HepG2 (cell line): ENCODE measurements around the gene EIF3B. TPM values are rescaled to one million over a fixed set of nuclear protein-coding genes. Genes with fewer than 3 reads are reported as not detected.

Experiments used
- AGO1 ChIP-seq: fragments of 200-400 bp; formaldehyde crosslinking; IDR thresholded peaks from 2 replicates; pipeline ENCODE4 v1.6.1; 2017; ENCODE audit warnings: mild to moderate bottlenecking, low read depth, low read length, moderate library complexity; ENCODE audit not compliant: poor library complexity, severe bottlenecking
- AGO2 ChIP-seq: fragments of 200-400 bp; formaldehyde crosslinking; optimal IDR thresholded peaks from 2 replicates; pipeline ENCODE3; 2017; ENCODE audit warnings: mild to moderate bottlenecking, low read depth, low read length, moderate library complexity
- ARHGAP35 ChIP-seq: sonication (generic); formaldehyde crosslinking; IDR thresholded peaks from 2 replicates; pipeline ENCODE4 v1.9.0; 2022; ENCODE audit warnings: mild to moderate bottlenecking, inconsistent platforms, moderate library complexity, missing genetic modification reagents, borderline replicate concordance
- CBFB ChIP-seq: sonication (generic); formaldehyde crosslinking; IDR thresholded peaks from 2 replicates; pipeline ENCODE4 v1.4.0; 2020; ENCODE audit warnings: missing genetic modification reagents
- FOXC1 ChIP-seq: sonication (generic); formaldehyde crosslinking; IDR thresholded peaks from 2 replicates; pipeline ENCODE4 v1.8.0; 2022; ENCODE audit warnings: mild to moderate bottlenecking, missing genetic modification reagents, borderline replicate concordance
- KIAA2018 ChIP-seq: sonication (generic); formaldehyde crosslinking; IDR thresholded peaks from 2 replicates; pipeline ENCODE4 v1.5.0; 2020; ENCODE audit warnings: mild to moderate bottlenecking, missing genetic modification reagents, borderline replicate concordance
- KLF13 ChIP-seq: sonication (generic); formaldehyde crosslinking; IDR thresholded peaks from 2 replicates; pipeline ENCODE4 v1.4.0; 2020; ENCODE audit warnings: mild to moderate bottlenecking, missing genetic modification reagents
- MED1 ChIP-seq: sonication (generic); formaldehyde crosslinking; IDR thresholded peaks from 2 replicates; pipeline ENCODE4 v1.4.0; 2020; ENCODE audit warnings: missing genetic modification reagents
- NR3C1 ChIP-seq: sonication (generic); formaldehyde crosslinking; IDR thresholded peaks from 2 replicates; pipeline ENCODE4 v1.4.0; 2020; ENCODE audit warnings: missing genetic modification reagents
- PAF1 ChIP-seq: IDR thresholded peaks from 2 replicates; pipeline ENCODE4 v1.6.1; 2016; ENCODE audit warnings: missing genetic modification reagents, missing compliant biosample characterization
- SPEN ChIP-seq: sonication (generic); formaldehyde crosslinking; IDR thresholded peaks from 2 replicates; pipeline ENCODE4 v1.5.1; 2020; ENCODE audit warnings: low read depth, mild to moderate bottlenecking, missing genetic modification reagents
- TAF15 ChIP-seq: fragments of 200-400 bp; formaldehyde crosslinking; IDR thresholded peaks from one replicate; pipeline ENCODE4 v1.6.1; 2018; ENCODE audit warnings: mild to moderate bottlenecking, low read depth, low read length; ENCODE audit not compliant: poor library complexity, severe bottlenecking
- THAP11 ChIP-seq: IDR thresholded peaks from 2 replicates; pipeline ENCODE4 v1.6.1; 2016; ENCODE audit warnings: missing biosample characterization, missing genetic modification reagents
- UBTF ChIP-seq: sonication (generic); formaldehyde crosslinking; IDR thresholded peaks from 2 replicates; pipeline ENCODE4 v1.4.0; 2020; ENCODE audit warnings: mild to moderate bottlenecking, missing genetic modification reagents
- ZNF160 ChIP-seq: sonication (generic); formaldehyde crosslinking; IDR thresholded peaks from 2 replicates; pipeline ENCODE4 v1.8.0; 2022; ENCODE audit warnings: mild to moderate bottlenecking, inconsistent platforms, missing genetic modification reagents
- ZNF225 ChIP-seq: sonication (generic); formaldehyde crosslinking; IDR thresholded peaks from 2 replicates; pipeline ENCODE4 v1.4.0; 2020; ENCODE audit warnings: mild to moderate bottlenecking, missing genetic modification reagents
- ZNF292 ChIP-seq: sonication (generic); formaldehyde crosslinking; IDR thresholded peaks from 2 replicates; pipeline ENCODE4 v1.8.1; 2022; ENCODE audit warnings: mild to moderate bottlenecking, low read depth, missing genetic modification reagents, borderline replicate concordance
- ZNF333 ChIP-seq: sonication (generic); formaldehyde crosslinking; IDR thresholded peaks from 2 replicates; pipeline ENCODE4 v1.4.0; 2020; ENCODE audit warnings: mild to moderate bottlenecking, missing genetic modification reagents, borderline replicate concordance
- ZNF547 ChIP-seq: sonication (generic); formaldehyde crosslinking; IDR thresholded peaks from 2 replicates; pipeline ENCODE4 v1.5.1; 2020; ENCODE audit warnings: mild to moderate bottlenecking, missing genetic modification reagents
- ZSCAN12 ChIP-seq: sonication (generic); formaldehyde crosslinking; IDR thresholded peaks from 2 replicates; pipeline ENCODE4 v1.9.0; 2021; ENCODE audit warnings: mild to moderate bottlenecking, missing genetic modification reagents
- polyA plus RNA-seq, 8 experiments: library from polyadenylated mRNA; depleted of rRNA in 3 of 8; stranded (reverse) in 7 of 8; unstranded in 1 of 8; fragments of >200 nt; fragmentation: Illumina TruSeq in 4 of 8; extraction: Trizol in 4 of 8; gene quantifications; 2 replicates each; pipeline versions ENCODE4 v1.2.1 to v1.2.3, GENCODE V29; 2011 to 2016; ENCODE audit warnings: low read depth in 4 of 8, missing spikeins in 1 of 8, mixed read lengths in 1 of 8; ENCODE audit not compliant: insufficient read depth in 1 of 8
- total RNA-seq, 5 experiments: library from RNA; depleted of rRNA; stranded (reverse); fragments of >200 nt; fragmentation: Illumina TruSeq; extraction: Trizol; gene quantifications; 2 replicates each; pipeline ENCODE4 v1.2.3, GENCODE V29; 2016; ENCODE audit warnings: low read depth in 1 of 5

EIF3B gene
- total and polyA plus RNA-seq, 2 of the 13 experiments (the other 11 are each of a cell fraction or from before 2014, with no cell fraction given): 92.2 to 241 TPM

- TF ChIP-seq KIAA2018 (CRISPR knock-in tag): no peak
- peak; percentile 70; the same call in 1 of the 2 replicates for TF ChIP-seq ZNF333 (CRISPR knock-in tag)
- TF ChIP-seq ZNF547 (CRISPR knock-in tag): no peak
- TF ChIP-seq AGO2: peak; percentile 80
- peak; percentile 45 for TF ChIP-seq AGO1
- TF ChIP-seq NR3C1: no peak
- TF ChIP-seq ZNF225: no peak
- TF ChIP-seq ZNF160 (CRISPR knock-in tag): 0 out of 2 replicates have a peak, but pooled peaks have one; percentile 25
- no peak for TF ChIP-seq MED1
- TF ChIP-seq ARHGAP35 (CRISPR knock-in tag): no peak
- TF ChIP-seq CBFB (CRISPR knock-in tag): no peak
- TF ChIP-seq SPEN (CRISPR knock-in tag): no peak
- TF ChIP-seq ZNF292 (CRISPR knock-in tag): no peak
- TF ChIP-seq ZSCAN12 (CRISPR knock-in tag): 0 out of 2 replicates have a peak, but pooled peaks have one; percentile 40
- no peak for TF ChIP-seq KLF13 (CRISPR knock-in tag)
- TF ChIP-seq PAF1 (CRISPR knock-in tag): no peak
- peak; percentile 51; the same call in 1 of the 2 replicates for TF ChIP-seq UBTF (CRISPR knock-in tag)
- TF ChIP-seq FOXC1 (CRISPR knock-in tag): no peak
- TF ChIP-seq THAP11 (CRISPR knock-in tag): no peak
- TF ChIP-seq TAF15: no peak
Observed at GRCh38 chr7:2354939-2355704, 495 bp downstream of the EIF3B start (continued).
